Activated naive CD4-positive, alpha-beta T cell treated with anti-CD3 and anti-CD28 coated beads for 36 hours (primary cell): ENCODE measurements around the gene GALNT16. TPM values are rescaled to one million over a fixed set of nuclear protein-coding genes. Genes with fewer than 3 reads are reported as not detected.
"Not testable (repeated sequence)": the region's sequence is repeated elsewhere in the genome, so short reads cannot be mapped to it uniquely, and the experiment has no call there.

ENCODE experiments used
- CTCF ChIA-PET: fragments of 350-600 bp; sonication (Branson Sonifier 250); formaldehyde crosslinking; loops from one replicate; lab custom pipeline; 2021; ENCODE audit warnings: antibody characterized with exemption; lab: Charles Lee
- DNase-seq: peaks from one replicate; pipeline ENCODE4 v3.0.0-alpha.2; 2020
- H3K27ac Mint-ChIP-seq: one replicate; pipeline ENCODE4 v1.8.0; 2021; ENCODE audit warnings: mild to moderate bottlenecking, mixed read lengths
- H3K27me3 Mint-ChIP-seq: one replicate; pipeline ENCODE4 v1.8.0; 2021; ENCODE audit warnings: low read depth, mixed read lengths
- H3K36me3 Mint-ChIP-seq: one replicate; pipeline ENCODE4 v1.8.0; 2021; ENCODE audit warnings: low read depth, mixed read lengths
- H3K4me1 Mint-ChIP-seq: one replicate; pipeline ENCODE4 v1.8.0; 2021; ENCODE audit warnings: low read depth, mixed read lengths
- H3K4me3 Mint-ChIP-seq: one replicate; pipeline ENCODE4 v1.8.0; 2021; ENCODE audit warnings: mild to moderate bottlenecking, moderate library complexity, mixed read lengths
- H3K9me3 Mint-ChIP-seq: one replicate; pipeline ENCODE4 v1.8.0; 2021; ENCODE audit warnings: mixed read lengths
- intact Hi-C: fragments of 100-400 bp; cut with micrococcal nuclease; formaldehyde crosslinking; loops from one replicate; pipeline ENCODE4 v1.15.1; 2023
- total RNA-seq, 2 experiments: library from RNA; stranded (reverse); gene quantifications; one replicate each; pipeline ENCODE4 v1.2.3, GENCODE V29; 2021

The GALNT16 gene
- total RNA-seq, 2 experiments from 2014 or later = 0.02 TPM; not detected in 1

DNA sequence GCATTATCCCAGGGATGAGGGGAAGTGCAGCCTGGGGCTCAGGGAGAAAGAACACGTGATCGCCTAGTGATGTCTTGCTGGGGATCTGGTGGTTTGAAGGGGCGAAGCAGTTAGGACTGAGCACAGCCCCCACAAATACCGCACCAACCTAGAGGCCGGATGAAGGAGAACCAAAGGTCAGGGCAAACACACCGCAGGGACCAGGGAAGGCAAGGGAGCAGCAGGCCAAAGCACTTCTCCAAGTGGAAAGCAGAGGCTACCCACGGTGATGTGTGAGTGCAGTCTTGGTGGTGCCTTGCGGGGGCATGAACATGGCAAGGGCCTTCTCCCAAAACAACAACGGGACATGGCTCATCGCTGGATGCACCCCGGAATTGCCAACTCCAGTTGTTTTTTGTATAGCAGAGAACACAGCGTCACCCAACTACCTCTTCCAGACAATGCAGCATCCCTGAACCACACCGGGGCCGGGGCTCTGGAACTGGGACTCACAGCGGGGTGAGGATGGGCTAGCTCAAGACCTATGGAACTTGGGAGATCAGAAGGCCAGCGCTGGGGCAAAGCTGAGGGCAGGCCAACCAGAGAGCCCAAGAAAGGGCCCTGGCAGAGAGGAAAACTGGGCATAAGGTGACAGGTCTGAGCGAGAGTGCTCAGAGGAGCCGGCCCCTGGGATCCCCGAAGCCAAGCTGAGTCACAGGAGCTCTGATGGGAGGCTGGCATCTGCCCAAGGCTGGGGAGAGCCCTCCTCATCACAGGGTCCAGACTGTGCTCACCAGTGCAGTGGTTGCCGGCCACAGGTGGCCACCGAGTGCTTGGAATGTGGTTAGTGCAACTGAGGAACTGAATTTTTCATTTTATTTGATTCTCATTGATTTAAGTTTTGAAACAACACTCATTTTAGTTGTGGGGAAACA lies 11.1 kb downstream of the GALNT16 start:
- no peak for DNase-seq
- Mint-ChIP-seq H3K36me3 (no peaks in the 10 kb centered on the region), H3K27ac (no peak overlapping the region), H3K9me3 (no peaks in the 10 kb centered on the region), H3K4me3 (no peak overlapping the region), H3K27me3 (no peaks in the 10 kb centered on the region), H3K4me1 (no peaks in the 10 kb centered on the region)
- CTCF ChIA-PET = no interaction called here
- intact Hi-C loops = no loop called here

GRCh38 chr14:69274321-69274720 lies 14.4 kb downstream of the GALNT16 start:
- H3K4me1 Mint-ChIP-seq = no peaks in the 10 kb centered on the region
- CTCF ChIA-PET = interaction anchor here (1.2 kb wide), 1 partner anchor 64 kb away, joined by 3 read pairs; no protein-coding TSS in a partner anchor
- intact Hi-C loops = no loop called here
- no peak for DNase-seq
- H3K36me3 Mint-ChIP-seq = no peaks in the 10 kb centered on the region
- no peak overlapping the region for H3K4me3 Mint-ChIP-seq
- H3K27me3 Mint-ChIP-seq = peaks cover 3% of the 10 kb centered on the region
- no peaks in the 10 kb centered on the region for H3K9me3 Mint-ChIP-seq
- H3K27ac Mint-ChIP-seq = no peak overlapping the region

DNA sequence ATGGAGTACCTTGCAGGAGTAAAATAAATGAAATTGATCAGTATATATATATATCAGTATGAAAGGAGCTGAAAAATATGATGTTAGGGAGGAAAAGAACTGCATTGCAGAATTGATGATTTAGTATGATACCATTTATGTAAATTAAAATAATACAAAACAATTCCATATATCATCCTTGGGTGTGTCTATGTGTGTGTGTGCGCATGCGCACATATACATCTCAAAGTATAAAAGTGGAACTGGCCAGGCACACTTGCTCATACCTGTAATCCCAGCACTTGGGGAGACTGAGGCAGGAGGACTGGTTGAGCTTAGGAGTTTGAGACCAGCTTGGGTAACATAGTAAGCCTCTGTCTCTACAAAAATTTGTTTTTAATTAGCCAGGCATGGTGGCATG lies 15.4 kb downstream of the GALNT16 start:
- CTCF ChIA-PET = interaction anchor here (1.2 to 1.5 kb wide), 2 partner anchors 63 to 185 kb away, joined by 3 to 5 read pairs; no protein-coding TSS in a partner anchor
- Mint-ChIP-seq H3K36me3 (no peaks in the 10 kb centered on the region), H3K4me1 (no peaks in the 10 kb centered on the region), H3K27me3 (peaks cover 3% of the 10 kb centered on the region), H3K9me3 (no peaks in the 10 kb centered on the region), H3K4me3 (no peak overlapping the region), H3K27ac (no peak overlapping the region)
- intact Hi-C loops = no loop called here
- no peak for DNase-seq

GRCh38 chr14:69277356-69277755 lies 17.4 kb downstream of the GALNT16 start:
- H3K27me3 Mint-ChIP-seq, H3K4me3 Mint-ChIP-seq, H3K27ac Mint-ChIP-seq, H3K9me3 Mint-ChIP-seq, intact Hi-C loops, DNase-seq, H3K36me3 Mint-ChIP-seq, CTCF ChIA-PET, H3K4me1 Mint-ChIP-seq: not testable (repeated sequence)

DNA sequence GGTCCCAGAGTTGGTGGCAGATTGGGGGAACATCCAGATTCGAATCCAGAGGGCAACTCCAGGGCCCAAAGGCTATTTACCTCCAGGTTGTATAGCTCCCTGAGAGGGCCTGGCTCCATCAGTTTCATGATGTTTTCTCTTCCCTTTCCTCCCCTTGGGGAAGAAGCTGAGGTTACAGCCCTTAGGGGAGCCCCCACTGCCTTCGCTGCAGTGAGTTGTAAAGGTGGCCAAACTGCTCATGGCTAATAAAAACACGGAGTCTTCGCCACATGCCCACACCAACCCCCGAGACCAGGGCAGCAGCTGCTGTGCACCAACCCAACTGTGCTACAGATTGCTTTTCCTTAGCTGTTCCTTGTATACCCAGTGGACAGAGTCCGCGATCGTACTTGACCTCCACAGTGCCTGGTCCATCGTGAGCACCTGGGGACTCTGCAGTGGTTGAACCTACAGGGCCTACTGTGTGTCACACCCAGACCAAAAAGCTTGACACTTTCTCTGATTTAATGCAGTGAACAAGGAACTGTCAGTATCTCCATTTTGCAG lies 20.9 kb downstream of the GALNT16 start:
- intact Hi-C loops = no loop called here

DNA sequence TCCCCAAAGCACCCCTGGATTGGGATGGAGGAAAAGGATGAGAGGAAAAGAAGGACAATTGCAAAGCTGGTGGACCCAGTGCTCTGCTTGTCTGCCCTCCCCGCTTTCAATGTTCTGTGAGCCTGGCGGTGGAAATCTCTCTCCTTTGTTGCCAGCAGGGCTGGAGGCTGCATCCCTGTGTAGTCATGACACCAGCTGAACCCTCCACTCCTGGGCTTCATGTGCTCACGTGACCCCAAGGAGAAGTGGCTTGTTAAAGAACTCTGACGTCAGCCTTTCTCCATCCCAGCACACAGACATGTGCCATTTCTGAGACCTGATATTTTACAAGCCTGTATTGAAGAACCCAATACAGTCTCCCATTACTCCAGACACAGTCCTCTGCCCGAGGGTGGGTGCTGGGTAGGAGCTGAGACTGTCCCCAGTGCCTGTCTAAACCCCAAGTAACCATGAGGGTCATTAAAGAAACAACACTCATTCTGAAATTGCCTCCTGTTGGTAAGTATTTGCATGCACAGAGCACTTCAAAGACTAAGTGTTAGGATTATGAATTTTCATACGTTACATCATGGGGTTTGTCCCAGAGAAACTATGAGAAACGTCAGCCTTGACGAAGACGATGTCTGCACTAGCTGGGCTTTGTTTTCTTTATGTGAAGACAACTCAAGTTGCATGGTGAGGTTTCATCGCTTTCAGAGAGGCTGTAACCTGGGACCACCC lies 21.7 kb downstream of the GALNT16 start:
- no peak for DNase-seq
- Mint-ChIP-seq H3K36me3 (no peaks in the 10 kb centered on the region), H3K4me3 (no peak overlapping the region), H3K4me1 (no peaks in the 10 kb centered on the region), H3K27ac (no peak overlapping the region), H3K9me3 (no peaks in the 10 kb centered on the region), H3K27me3 (peaks cover 2% of the 10 kb centered on the region)
- CTCF ChIA-PET = no interaction called here
- intact Hi-C loops = no loop called here

More for the DNA sequence above, 20.9 kb downstream of the GALNT16 start:
- no peaks in the 10 kb centered on the region for H3K4me1 Mint-ChIP-seq
- H3K9me3 Mint-ChIP-seq = no peaks in the 10 kb centered on the region
- no peak overlapping the region for H3K27ac Mint-ChIP-seq
- CTCF ChIA-PET = interaction anchor here (1.5 kb wide), 1 partner anchor 294 kb away, joined by 3 read pairs; the partner anchor contains the start of gene CCDC177
- H3K4me3 Mint-ChIP-seq = no peak overlapping the region
- H3K27me3 Mint-ChIP-seq = peaks cover 3% of the 10 kb centered on the region
- no peak for DNase-seq
- H3K36me3 Mint-ChIP-seq = no peaks in the 10 kb centered on the region

- intact Hi-C loops = no loop called here
- CTCF ChIA-PET = no interaction called here
- H3K36me3 Mint-ChIP-seq = no peaks in the 10 kb centered on the region
- no peak for DNase-seq
- no peak overlapping the region for H3K4me3 Mint-ChIP-seq
- H3K4me1 Mint-ChIP-seq = no peaks in the 10 kb centered on the region
- no peaks in the 10 kb centered on the region for H3K27me3 Mint-ChIP-seq
- no peaks in the 10 kb centered on the region for H3K9me3 Mint-ChIP-seq
- no peak overlapping the region for H3K27ac Mint-ChIP-seq
These were observed 22.5 kb downstream of the GALNT16 start for GRCh38 chr14:69282448-69282847.

DNA sequence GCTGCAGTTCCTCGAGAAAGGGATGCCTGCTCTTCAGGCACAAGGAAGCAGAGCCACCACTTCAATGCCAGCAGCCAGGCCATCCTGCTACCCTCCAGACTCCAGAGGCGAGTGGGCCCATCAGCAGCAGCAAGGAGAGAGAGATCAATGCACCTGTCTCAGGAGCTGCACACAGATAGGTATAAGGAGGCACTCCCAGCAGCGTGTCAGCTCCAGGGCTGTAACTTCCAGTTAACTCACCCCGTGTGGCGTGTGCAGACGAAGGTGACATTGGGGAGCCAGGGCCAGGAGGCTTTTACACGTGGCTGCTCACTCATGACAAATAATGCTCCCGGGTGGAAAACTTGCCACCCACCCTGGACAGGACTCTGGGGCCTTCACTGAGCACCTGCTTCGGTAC lies 24.2 kb downstream of the GALNT16 start:
- Mint-ChIP-seq H3K4me3 (no peak overlapping the region), H3K9me3 (no peaks in the 10 kb centered on the region), H3K36me3 (no peaks in the 10 kb centered on the region), H3K27me3 (no peaks in the 10 kb centered on the region), H3K4me1 (no peaks in the 10 kb centered on the region), H3K27ac (no peak overlapping the region)
- DNase-seq = no peak
- CTCF ChIA-PET = no interaction called here
- intact Hi-C loops = no loop called here

- intact Hi-C loops = no loop called here
- H3K27me3 Mint-ChIP-seq = no peaks in the 10 kb centered on the region
- CTCF ChIA-PET = no interaction called here
- H3K27ac Mint-ChIP-seq = no peak overlapping the region
- no peaks in the 10 kb centered on the region for H3K36me3 Mint-ChIP-seq
- DNase-seq = no peak
- H3K4me3 Mint-ChIP-seq = no peak overlapping the region
- H3K9me3 Mint-ChIP-seq = no peaks in the 10 kb centered on the region
- no peaks in the 10 kb centered on the region for H3K4me1 Mint-ChIP-seq
These were observed 25.8 kb downstream of the GALNT16 start for GRCh38 chr14:69285661-69286255.

DNA sequence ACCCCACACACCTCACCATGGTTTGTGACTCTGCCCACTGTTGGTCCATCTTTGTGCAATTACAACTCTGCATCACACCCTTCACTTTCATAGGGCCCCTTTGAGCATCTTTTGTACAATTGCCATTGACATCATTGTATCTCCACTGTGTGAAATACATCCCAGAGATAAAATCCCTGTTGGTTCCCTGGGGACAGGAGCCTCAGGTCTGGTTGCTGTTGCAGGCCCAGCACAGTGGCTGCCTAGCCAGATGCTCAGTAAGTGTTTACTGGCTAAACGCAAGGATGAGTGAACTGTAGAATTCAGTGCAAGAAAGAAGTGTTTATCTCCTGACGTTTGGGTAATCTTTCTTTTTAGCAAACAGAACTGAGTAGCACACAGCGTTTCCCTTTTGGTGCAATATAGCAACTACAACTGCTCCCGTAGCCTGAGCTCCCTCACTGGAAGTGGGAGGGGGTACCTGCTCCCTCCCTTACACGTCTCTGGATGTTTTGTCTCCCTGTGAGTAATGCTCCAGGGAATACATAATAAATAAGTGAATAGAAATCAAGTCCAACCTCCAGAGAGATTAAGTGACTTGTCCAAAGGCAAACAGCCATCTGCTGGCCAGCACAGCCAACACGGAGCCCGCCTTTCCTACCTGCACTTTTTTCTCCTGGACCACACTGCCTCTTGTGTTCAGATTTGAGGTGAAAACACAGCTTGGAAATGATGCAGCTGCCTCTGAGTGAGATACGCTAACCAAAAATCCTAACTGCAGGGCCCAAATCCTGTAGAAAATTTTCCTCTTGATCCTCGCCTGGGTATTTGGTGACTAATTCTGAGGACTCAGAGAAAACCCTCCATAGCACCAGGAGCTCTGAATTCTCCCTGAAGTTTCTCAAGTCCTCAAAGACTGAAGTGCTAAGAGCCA lies 27.4 kb downstream of the GALNT16 start:
- no peak overlapping the region for H3K27ac Mint-ChIP-seq
- H3K27me3 Mint-ChIP-seq = no peaks in the 10 kb centered on the region
- H3K9me3 Mint-ChIP-seq = no peaks in the 10 kb centered on the region
- no peak overlapping the region for H3K4me3 Mint-ChIP-seq
- CTCF ChIA-PET = no interaction called here
- DNase-seq = no peak
- intact Hi-C loops = no loop called here
- H3K36me3 Mint-ChIP-seq = no peaks in the 10 kb centered on the region
- H3K4me1 Mint-ChIP-seq = no peaks in the 10 kb centered on the region

- Mint-ChIP-seq H3K9me3 (no peaks in the 10 kb centered on the region), H3K27ac (no peak overlapping the region), H3K4me1 (no peaks in the 10 kb centered on the region), H3K27me3 (no peaks in the 10 kb centered on the region), H3K4me3 (no peak overlapping the region), H3K36me3 (no peaks in the 10 kb centered on the region)
- no peak for DNase-seq
- intact Hi-C loops = no loop called here
- CTCF ChIA-PET = interaction anchor here (0.7 kb wide), 1 partner anchor 297 kb away, joined by 3 read pairs; no protein-coding TSS in a partner anchor
These were observed 28.2 kb downstream of the GALNT16 start for GRCh38 chr14:69288011-69288771.
